HG03045 (cell line): Measurements from ENCODE around the gene SIL1.
"Not testable (repeated sequence)": the region's sequence is repeated elsewhere in the genome, so short reads cannot be mapped to it uniquely, and the experiment has no call there.

ENCODE experiments used
- ATAC-seq: cut with Tn5 transposase; IDR thresholded peaks from one replicate; pipeline ENCODE4 v1.9.1; 2021; ENCODE audit warnings: mild to moderate bottlenecking, moderate library complexity; ENCODE audit not compliant: unreplicated experiment

Gene SIL1

DNA sequence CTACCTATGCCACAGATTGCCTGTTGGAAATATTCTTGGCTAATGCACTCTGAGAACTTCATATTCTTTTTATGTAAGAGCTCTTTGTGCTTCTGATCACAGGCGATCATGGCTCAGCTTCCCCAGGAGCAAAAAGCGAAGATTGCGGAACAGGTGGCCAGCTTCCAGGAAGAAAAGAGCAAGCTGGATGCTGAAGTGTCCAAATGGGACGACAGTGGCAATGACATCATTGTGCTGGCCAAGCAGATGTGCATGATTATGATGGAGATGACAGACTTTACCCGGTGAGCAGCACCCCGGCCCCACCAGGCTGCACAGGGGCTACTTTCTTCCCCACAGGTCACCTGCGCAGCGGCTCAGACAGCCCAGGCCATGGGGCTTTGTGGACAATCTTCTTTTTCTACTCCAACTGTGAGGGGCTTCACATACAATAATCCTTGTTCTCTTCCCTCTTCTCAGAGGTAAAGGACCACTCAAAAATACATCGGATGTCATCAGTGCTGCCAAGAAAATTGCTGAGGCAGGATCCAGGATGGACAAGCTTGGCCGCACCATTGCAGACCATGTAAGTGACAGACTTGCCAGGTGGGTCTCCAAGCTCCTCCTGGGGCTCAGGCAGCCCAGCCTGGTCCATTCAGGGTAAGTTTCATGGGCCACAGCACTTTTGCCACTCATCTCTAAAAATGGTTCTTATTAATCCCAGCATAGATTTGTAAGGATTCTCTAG, 267.6 kb downstream of the SIL1 start:
- no peak for ATAC-seq

DNA sequence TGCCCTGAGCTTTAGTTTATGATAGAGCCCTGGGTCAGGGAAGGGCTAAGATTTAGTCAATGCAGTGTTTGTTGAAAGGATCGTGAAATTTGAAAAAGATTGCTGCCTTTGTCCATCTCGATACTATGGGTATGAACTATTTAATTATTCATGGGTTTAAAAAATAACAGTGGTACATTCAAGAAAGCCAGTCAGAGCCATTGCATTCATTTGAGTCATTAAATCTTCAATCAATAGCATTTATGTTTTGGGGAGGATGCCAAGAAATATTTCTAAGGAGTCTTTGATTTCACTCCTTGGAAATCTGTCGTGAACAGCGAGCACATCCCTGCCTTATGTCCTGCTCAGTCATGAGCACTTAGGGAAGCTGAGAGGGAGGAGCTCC, 268.6 kb downstream of the SIL1 start:
- no peak for ATAC-seq

DNA sequence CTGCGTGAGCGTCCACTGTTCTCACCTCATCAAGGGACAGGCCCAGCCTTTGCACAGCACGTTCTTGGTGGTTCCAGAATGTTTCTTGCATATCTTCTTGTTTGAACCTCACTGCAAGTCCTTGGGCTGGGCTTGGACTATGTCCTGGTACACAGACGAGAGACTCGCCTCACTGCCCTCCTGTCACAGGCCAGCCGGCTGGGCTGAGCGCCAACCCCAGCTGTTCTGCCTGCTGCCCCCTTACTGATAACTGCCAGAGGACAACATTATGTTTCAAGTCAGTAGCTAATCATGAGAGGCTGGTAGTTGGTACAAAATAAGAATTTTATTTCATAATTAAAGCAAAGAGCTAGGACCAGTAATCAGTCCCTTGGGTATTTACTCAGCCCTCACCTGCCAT, 270.2 kb downstream of the SIL1 start:
- no peak for ATAC-seq

DNA sequence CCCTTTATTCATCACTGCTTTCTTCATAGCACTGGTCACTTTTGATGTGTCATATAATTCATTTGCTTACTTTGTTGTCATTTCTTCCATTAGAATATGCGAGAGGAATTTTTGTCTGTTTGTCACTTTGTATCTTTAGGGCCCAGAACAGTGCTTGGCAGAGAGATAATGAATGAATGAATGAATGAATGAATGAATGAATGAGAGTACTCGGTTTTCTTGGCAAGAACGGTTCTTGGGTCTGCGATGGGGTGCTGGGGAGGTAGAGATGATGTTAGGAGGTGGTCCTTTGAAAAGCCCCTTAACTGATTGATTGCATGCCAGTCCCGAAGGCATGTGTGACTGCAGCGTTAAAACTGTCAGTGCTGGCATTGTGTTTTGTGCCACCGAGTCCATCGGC, 270.6 kb downstream of the SIL1 start:
- no peak for ATAC-seq

DNA sequence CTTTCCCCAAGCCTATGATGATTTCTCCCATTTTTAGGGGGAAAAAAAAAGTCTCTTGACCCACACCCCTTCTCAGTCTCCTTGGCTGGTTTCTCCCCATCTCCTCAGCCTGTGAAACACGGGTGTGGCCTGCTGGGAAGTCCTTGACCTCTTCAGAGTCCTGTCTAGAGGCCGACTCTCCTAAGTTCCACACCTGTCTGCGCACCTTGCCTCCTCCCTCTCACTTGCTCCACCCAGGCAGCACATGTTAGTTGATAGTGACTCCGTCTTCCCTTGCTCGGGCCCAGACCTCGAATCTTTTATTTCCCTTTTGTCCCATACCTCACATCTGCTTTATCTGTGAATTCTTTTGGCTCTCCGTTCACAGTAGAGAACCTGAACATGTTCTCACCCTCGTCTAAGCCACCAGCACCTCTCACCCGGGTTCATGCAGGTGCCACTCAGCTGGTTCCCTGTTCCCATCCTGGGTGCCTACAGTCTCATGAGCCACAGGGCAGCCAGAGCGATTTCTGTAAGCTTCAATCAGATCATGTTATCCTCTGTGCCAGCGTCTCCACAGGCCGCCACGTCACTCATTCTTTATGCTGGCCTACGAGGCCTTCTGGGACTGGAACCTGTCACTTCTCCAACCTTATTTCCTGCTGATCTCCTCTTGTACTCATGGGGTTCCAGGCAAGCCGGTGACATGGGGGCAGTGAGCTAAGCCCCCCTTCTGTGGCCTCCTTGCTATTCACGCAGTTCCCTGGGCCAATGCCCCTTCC, 271.3 kb downstream of the SIL1 start:
- no peak for ATAC-seq

DNA sequence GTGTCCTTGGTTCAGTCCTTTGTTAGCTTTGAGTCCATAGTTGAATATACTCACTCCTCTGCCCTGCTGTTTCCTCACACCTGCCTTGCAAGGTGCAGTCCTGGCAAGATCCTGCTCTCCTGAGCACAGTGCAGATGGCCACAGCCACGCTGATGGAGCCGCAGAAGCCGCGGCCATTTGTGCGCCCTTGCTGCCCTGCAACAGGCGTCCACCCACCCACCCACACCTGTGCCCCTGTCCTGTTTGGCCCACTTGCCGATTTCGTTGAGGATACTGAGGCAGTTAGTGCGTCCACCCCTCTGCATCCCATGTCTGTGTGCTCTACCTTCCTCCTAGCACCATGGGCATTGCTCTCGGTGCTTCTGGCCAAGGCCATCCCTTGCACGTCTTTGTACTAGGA, 271.9 kb downstream of the SIL1 start:
- ATAC-seq = no peak

DNA sequence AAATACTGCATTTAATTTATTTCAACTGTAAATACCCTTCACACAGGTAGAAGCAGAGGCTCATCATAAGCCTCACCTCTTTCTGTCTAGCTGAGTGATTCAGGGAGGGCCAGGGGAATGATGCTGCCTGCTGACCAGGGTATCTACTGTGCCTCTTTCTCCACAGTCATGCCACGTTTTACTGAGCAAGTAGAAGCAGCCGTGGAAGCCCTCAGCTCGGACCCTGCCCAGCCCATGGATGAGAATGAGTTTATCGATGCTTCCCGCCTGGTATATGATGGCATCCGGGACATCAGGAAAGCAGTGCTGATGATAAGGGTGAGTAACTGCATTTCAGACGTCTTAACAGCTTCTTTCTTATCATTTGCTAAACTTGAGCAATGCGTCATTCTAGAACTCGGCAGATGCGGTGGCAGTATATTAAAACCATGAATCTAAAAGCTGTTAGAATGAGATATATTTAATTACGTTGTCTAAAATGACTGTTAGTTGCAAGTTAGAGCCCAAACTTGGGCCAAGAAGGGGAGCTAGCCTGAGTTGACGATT, 273.0 kb downstream of the SIL1 start:
- no peak for ATAC-seq

DNA sequence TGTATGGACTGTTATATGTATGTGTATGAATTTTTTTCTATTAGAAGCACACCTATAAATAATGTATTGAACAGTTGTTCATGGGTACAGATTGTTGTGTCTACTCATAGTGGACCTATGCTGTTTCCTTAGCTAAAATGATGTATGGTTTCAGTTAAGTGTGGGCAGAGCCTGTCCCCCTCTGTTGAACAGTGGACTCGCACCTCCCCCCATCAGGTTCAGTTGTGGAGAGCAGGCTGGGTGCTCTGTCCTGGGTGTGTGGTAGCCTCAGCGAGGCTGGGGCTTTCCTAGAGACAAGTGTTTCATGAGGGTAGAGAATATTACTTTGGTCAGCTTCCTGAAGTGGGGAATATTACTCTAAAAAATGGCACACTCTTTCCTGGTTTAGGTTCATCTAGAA, 275.7 kb downstream of the SIL1 start:
- no peak for ATAC-seq

DNA sequence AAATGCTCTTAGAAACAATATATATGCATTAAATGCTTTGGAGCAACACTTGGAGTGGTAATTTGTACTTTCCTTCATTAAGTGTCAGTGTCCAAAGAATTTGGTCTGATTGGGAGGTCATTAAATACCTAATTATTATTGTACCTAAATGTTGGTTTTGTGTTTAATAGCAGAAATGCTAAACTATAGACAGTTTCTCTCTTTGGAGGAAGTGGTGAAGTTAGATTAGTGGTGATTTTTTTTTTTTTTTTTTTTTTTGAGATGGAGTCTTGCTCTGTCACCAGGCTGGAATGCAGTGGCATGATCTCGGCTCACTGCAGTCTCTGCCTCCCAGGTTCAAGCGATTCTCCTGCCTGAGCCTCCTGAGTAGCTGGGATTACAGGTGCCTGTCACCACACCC, 276.8 kb downstream of the SIL1 start:
- not testable (repeated sequence) for ATAC-seq

DNA sequence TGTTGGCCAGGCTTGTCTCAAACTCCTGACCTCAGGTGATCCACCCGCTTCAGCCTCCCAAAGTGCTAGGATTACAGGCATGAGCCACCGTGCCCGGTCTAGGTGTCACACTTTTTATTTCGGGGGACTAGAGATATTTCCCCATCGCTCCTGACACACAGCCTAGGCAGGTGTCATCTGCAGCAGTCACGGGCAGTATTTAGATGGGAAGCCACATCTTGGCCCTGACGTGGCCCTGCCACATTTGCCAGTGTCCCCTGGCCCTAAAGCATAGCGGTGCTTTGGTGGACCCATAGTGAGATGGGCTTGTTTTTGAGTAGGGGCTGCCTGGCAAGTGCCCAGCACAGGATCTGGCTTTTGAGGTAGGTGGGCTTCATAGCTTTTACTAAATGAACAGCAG, 278.0 kb downstream of the SIL1 start:
- no peak for ATAC-seq

DNA sequence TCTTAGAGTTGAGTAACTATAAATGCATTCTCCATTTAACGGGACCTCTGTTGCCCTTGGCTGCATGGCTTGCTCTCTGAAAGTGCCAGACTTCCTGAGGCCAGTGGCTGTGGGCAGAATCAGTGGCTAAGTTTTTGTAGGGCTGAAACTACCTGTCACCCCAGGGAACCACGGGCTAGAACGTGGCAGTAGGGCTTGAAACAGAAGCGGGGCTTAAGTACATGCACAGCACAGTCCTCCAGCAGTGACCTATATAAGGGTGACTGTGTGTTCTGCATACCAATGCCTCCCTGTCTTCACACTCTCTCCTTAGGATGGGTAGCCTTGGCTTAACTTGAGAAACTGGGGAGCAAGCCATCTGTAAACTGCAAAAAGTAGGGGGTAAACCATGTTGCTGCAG, 279.5 kb downstream of the SIL1 start:
- no peak for ATAC-seq

DNA sequence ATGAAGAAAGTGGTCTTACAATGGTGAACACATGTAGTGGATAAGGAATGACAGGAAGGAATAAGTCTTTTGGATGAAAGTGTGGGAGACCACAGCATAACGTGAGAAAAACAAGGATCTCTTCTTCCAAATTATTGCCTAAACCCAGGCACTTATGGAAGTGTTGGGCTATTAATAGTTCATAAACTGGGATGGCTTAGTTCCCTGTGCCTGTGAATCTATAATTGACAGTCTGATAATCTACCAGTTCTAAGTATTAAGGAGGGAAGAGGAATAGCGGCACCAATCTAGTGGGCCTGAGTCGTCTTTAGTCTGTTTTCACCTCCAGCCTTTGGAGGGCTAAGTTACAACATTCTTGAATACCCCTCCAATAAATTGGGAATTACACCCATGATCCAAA, 283.8 kb downstream of the SIL1 start:
- no peak for ATAC-seq

DNA sequence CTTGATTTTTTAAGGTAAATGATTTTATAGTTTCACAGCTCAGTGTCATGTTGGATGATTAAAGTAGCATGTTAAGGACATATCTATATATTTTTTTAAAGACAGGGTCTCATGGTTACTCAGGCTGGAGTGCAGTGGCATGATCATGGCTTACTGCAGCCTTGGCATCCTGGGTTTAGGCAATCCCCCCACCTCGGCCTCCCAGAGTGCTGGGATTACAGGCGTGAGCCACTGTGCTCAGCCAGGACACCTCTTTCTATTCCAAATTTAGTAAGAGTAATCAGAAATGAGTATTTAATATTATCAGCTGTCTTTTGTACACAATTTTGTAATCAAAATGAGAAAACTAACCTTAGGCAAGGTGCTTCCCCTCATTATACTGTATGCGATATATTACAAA, 284.4 kb downstream of the SIL1 start:
- ATAC-seq = no peak

DNA sequence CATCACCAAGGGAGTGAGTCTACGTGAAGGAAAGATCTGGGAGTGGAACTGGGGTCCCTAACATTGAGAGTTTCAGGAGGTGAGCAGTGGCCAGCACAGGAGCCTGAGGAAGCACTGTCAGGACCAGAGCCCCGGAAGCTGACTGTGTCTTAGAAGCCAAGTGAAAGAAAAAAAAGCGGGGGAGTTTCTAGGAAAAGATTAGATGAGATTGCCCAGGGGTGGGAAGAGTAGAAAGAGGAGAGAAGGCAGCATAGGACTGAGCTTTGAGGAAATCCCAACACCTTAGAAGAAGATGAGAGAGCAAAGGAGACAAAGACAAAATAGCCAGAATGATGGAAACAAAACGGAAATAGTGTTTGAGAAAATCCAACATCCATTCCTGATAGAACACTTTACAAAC, 286.1 kb downstream of the SIL1 start:
- ATAC-seq = no peak

DNA sequence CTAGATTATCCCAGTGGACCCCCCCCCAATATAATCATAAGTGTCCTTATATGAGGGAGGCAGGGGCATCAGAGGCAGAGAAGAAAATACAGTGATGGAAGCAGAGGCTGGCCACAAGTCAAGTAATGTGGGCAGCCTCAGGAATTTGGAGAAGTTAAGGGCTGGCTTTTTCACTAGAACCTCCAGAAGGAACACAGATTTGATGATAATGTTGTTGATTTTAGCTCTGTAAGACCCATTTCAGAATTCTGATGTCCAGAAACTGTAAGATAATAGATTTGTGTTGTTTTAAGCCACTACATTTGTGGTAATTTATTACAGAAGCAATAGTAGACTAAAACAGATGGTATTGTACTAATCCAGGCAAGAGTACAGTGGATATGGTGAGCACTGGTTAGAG, 286.7 kb downstream of the SIL1 start:
- ATAC-seq = no peak

DNA sequence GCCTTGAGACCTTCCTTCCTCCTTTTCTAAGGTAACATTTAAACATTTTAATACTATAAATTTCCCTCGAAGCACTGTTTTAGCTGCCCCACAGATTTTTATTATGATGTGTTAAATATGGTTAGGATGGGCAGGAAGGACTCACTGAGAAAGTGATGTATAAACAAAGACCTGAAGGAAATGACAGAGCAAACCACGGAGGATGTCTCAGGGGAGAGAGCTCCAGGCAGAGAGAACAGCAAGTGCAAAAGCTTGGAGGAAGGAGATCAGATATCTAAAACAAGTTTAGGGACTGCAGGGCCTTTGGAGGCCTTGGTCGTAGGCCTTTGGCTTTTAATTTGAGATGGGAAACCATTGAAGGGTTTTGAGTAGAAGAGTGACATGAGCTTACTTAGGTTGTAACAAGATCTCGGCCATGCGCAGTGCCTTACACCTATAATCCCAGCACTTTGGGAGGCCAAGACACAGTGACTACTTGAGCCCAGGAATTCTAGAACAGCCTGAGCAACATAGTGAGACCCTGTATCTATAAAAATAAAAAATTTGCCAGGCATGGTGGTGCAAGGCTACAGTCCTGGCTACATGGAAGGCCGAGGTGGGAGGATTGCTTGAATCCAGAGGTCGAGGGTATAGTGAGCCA, 287.5 kb downstream of the SIL1 start:
- no peak for ATAC-seq

DNA sequence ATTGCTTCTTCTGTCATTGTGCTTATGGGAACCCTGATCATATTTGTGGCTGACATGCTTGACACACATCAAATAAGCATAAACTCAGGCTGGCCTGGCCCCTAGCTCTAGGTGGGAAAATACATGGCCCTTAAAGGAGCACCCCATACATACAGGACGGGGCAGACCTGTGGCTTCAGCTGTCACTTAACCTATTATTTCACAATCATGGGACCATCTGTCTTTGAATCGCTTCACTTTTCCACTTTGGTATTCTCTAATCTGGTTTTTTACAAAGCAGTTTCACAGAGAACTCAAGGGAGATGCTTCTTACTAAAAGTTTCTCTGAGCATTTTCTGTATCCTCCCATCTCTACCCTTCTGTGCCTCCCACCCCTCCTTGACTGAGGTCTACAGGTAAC, 288.4 kb downstream of the SIL1 start:
- no peak for ATAC-seq

DNA sequence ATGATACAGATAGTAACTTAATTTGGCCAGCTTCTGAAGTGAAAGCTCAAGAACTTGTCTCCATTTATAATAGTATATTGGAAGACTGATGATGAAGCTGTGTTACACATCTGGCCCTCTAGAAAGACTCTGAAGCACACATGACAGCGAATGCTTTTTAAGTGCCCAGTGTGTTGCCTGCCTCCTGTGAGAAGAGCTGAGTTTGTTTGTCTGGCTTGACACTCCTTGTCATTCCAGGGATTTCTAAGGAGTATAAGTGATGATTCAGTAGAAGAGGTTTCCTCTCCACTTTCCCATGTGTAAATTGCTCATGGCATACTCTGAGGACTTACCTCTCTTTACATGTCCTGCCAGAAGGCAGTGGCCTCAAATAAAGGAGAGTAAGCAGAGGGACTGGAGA, 292.6 kb downstream of the SIL1 start:
- ATAC-seq = no peak

DNA sequence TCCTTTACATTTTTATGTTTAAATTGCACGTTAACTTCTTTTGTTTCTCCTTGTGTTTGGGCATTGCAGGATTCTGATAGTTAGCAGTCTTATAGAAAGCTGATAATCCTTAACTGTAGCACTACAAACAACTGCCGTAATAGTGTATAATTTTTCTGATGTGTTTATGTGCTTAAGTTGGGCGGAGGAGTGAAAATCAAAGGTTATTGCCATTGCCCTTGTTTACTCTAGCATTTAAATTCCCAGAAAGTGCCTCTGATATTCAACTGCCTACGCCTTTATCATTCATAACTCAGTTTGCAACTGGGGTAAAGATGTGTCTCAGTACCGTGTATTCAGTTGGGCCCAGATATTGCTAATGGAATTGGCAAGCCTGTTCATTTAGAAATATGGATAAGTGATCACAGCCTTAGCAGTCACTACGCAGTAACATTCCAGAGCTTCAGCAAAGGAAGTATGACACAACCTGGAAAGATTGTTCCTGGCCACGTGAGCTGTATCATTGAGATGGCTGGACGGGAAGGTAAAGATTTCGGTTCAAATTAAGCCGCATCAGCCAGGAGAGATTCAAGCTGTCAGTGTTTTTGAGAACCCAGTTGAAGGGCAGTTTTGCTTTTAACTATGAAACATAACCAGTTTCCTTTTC, 294.9 kb downstream of the SIL1 start:
- ATAC-seq = no peak

DNA sequence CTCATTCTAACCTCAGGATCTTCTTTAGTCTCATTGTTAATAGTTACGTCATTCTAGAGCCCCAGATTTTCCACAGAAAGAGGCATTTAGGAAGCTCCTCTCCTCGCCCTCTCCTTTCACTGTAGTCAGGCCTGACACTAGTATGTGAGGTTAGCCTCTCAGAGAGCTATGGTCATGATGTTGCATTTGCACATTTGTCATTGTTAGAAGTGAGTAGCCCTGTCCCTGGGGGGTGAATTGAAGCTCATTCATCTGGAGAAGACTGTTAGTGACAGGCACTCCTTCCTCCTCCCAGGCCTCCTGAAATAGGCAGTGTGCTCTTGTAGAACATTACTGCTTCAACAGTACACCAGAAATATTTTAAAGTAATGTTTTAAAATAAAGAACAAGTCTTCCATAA, 296.5 kb downstream of the SIL1 start:
- no peak for ATAC-seq

DNA sequence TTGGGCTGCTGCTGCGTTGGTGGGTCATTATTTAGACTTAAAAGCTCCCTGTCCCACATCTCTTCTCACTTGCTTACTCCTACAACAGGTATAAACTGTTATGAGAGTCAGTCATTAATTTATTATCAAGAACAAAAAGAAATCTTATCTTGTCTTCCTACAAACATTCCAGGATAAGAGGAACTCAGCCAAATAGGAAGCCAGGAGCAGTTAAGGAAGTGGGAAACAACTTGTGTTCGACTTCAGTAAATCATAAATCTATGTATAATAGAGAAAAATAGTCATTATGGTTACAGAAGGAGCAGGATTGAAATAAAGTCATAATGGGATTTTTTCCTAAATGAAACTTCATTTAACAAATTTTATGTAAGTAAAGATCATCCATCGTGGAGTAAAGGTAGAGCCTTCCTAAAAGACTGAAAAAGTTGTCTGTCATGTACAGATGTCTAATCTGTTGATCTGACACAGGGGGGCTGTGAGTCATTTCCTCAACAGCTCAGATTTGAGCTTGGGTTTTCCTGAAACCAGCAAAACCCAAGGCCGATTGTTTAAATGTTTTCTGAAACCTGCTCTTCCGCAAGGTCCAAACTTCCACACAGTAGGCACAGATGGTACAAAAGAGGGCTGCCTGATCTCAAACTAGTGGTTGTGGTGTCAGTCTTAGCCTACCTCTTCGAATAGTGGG, 297.7 kb downstream of the SIL1 start:
- ATAC-seq = no peak
